Measurements from ENCODE around the gene GPRIN3. TPM values are rescaled to one million over a fixed set of nuclear protein-coding genes. Genes with fewer than 3 reads are reported as not detected.
A peak's percentile ranks its signal among the peaks of the same experiment; 100 is the strongest.

The GPRIN3 gene
- total and polyA plus RNA-seq, 2 of the 13 experiments (the other 11 are each of a cell fraction or from before 2014, with no cell fraction given), result not detected

GRCh38 chr4:89276296-89276695, 31.3 kb downstream of the GPRIN3 start:
- Histone ChIP-seq H3K27ac (ENCODE audit: extremely low read length, insufficient read depth, low read length) (no peak overlapping the region), H3K9me3 (ENCODE audit: low read length) (no peaks in the 10 kb centered on the region), H2AFZ (ENCODE audit: low read length) (no peak overlapping the region), H3K9ac (ENCODE audit: insufficient read depth, low read depth, low read length) (no peak overlapping the region), H3K27me3 (ENCODE audit: control insufficient read depth in 1 of 2, insufficient read depth in 2 of 2, low read length in 2 of 2) (no peaks in the 10 kb centered on the region), H3K4me3 (replicated peaks in 1 of 3; ENCODE audit: insufficient read depth in 1 of 3, low read depth in 2 of 3, low read length in 3 of 3) (no peak overlapping the region), H3K4me1 (ENCODE audit: insufficient read depth, low read length) (no peaks in the 10 kb centered on the region), H3K79me2 (ENCODE audit: insufficient read depth, low read length) (no peaks in the 10 kb centered on the region), H3K4me2 (ENCODE audit: low read depth, low read length) (no peak overlapping the region), H3K36me3 (replicated peaks in 1 of 2; ENCODE audit: control insufficient read depth in 1 of 2, insufficient read depth in 2 of 2, low read length in 2 of 2) (no peaks in the 10 kb centered on the region), H4K20me1 (ENCODE audit: insufficient read depth, low read length) (no peaks in the 10 kb centered on the region)
- CTCF ChIA-PET (ENCODE audit: low intra/inter-chr PET ratio, low total read pairs), result no interaction called here
- no TSS peak for BruUV-seq (replicated peaks)
- POLR2A ChIA-PET, result no interaction called here
- TF ChIP-seq MATR3 (CRISPR knock-in tag; IDR thresholded peaks at IDR 0.05), result no peak
- no peak for TF ChIP-seq PRDM4 (CRISPR knock-in tag; IDR thresholded peaks at IDR 0.05; ENCODE audit: borderline replicate concordance)
- no peak for TF ChIP-seq ZNF10 (CRISPR knock-in tag; IDR thresholded peaks at IDR 0.05; ENCODE audit: borderline replicate concordance, low read depth)
- peak; percentile 67 for TF ChIP-seq MAFF (IDR thresholded peaks at IDR 0.05; ENCODE audit: low read depth, low read length)
- TF ChIP-seq ZNF331 (CRISPR knock-in tag; IDR thresholded peaks at IDR 0.05), result no peak
- peak; percentile 66 to 78 for TF ChIP-seq MAFK (conservative IDR thresholded peaks at IDR 0.05 in 1 of 2, IDR thresholded peaks at IDR 0.05 in 1 of 2; ENCODE audit: low read length in 2 of 2)
- no peak for DNase-seq (ENCODE audit: low spot score)
- in situ Hi-C loops (cut with HindIII; ENCODE audit: extremely low pct_ligation_motif_present, low pct_unique_long_range_greater_than_20kb) (no loop called here), intact Hi-C loops (cut with micrococcal nuclease; ENCODE audit: unreplicated experiment) (no loop called here)
- no peak for ATAC-seq
- FAIRE-seq, result no peak

- TF ChIP-seq ZNF619 (CRISPR knock-in tag; IDR thresholded peaks at IDR 0.05), result no peak
- peak; percentile 63 for TF ChIP-seq ZBTB21 (CRISPR knock-in tag; IDR thresholded peaks at IDR 0.05)
These were observed 32.0 kb downstream of the GPRIN3 start for GRCh38 chr4:89275587-89275986.

More at GRCh38 chr4:89275587-89275986, 32.0 kb downstream of the GPRIN3 start:
- ATAC-seq, result no peak
- no peak overlapping the region for H2AFZ ChIP-seq (ENCODE audit: low read length)
- WGBS (ENCODE audit: low lambda C conversion rate), result under 1% methylated on average over 6 of the region's 6 CpGs
- H3K4me3 ChIP-seq (replicated peaks in 1 of 3; ENCODE audit: insufficient read depth in 1 of 3, low read depth in 2 of 3, low read length in 3 of 3), result no peak overlapping the region
- H3K36me3 ChIP-seq (replicated peaks in 1 of 2; ENCODE audit: control insufficient read depth in 1 of 2, insufficient read depth in 2 of 2, low read length in 2 of 2), result no peaks in the 10 kb centered on the region
- no peaks in the 10 kb centered on the region for H3K4me1 ChIP-seq (ENCODE audit: insufficient read depth, low read length)
- in situ Hi-C loops (cut with HindIII; ENCODE audit: extremely low pct_ligation_motif_present, low pct_unique_long_range_greater_than_20kb), result no loop called here
- no peak overlapping the region for H3K27ac ChIP-seq (ENCODE audit: extremely low read length, insufficient read depth, low read length)
- no TSS peak for BruUV-seq (replicated peaks)
- ChIA-PET POLR2A (no interaction called here), CTCF (ENCODE audit: low intra/inter-chr PET ratio, low total read pairs) (no interaction called here)
- H3K9me3 ChIP-seq (ENCODE audit: low read length), result no peaks in the 10 kb centered on the region
- intact Hi-C loops (cut with micrococcal nuclease; ENCODE audit: unreplicated experiment), result no loop called here
- no peaks in the 10 kb centered on the region for H4K20me1 ChIP-seq (ENCODE audit: insufficient read depth, low read length)
- no peak overlapping the region for H3K4me2 ChIP-seq (ENCODE audit: low read depth, low read length)
- no peaks in the 10 kb centered on the region for H3K27me3 ChIP-seq (ENCODE audit: control insufficient read depth in 1 of 2, insufficient read depth in 2 of 2, low read length in 2 of 2)
- no peak overlapping the region for H3K9ac ChIP-seq (ENCODE audit: insufficient read depth, low read depth, low read length)
- DNase-seq (ENCODE audit: low spot score), result no peak
- no peaks in the 10 kb centered on the region for H3K79me2 ChIP-seq (ENCODE audit: insufficient read depth, low read length)
- FAIRE-seq, result no peak

Measured in HepG2 (cell line).